Motor neuron (in vitro differentiated cells): Measurements from ENCODE around the gene GART. TPM values are rescaled to one million over a fixed set of nuclear protein-coding genes. Genes with fewer than 3 reads are reported as not detected.

Source experiments
- ATAC-seq, 8 experiments: fragments of 200-7000 bp; cut with Tn5 transposase; replicated peaks in 6 of 8; 2 replicates each; pipeline ENCODE4 v1.8.0; 2021; ENCODE audit warnings: mild to moderate bottlenecking in 8 of 8, moderate library complexity in 8 of 8
- H3K27ac ChIP-seq, 2 donors: fragments of 250-450 bp; sonication (Bioruptor Pico); 2 replicates each; pipeline ENCODE4 v1.9.0; 2021; ENCODE audit warnings: antibody characterized with exemption in 2 of 2, mild to moderate bottlenecking in 2 of 2, moderate library complexity in 1 of 2
- H3K4me1 ChIP-seq, 2 donors: fragments of 250-450 bp; sonication (Bioruptor Pico); replicated peaks in 1 of 2; 2 replicates each; pipeline ENCODE4 v1.6.1; 2021; ENCODE audit warnings: antibody characterized with exemption in 2 of 2, mild to moderate bottlenecking in 2 of 2, moderate library complexity in 1 of 2
- H3K4me3 ChIP-seq, 5 donors: fragments of 250-450 bp; sonication (Bioruptor Pico); 2 replicates each; pipeline ENCODE4 v1.9.0; 2021; ENCODE audit warnings: antibody characterized with exemption in 5 of 5, mild to moderate bottlenecking in 5 of 5, moderate library complexity in 4 of 5
- WGBS, 10 experiments: fragments of 450-650 bp; shearing (Covaris generic); methylation state at CpG; one replicate each; pipeline ENCODE4 v1.0.0; 2022; 5-methylcytosine and 5-hydroxymethylcytosine counted together
- in situ Hi-C, 9 experiments: fragments of 400-800 bp; cut with MboI; loops; one replicate each; pipeline ENCODE4 v1.15.0; 2021; ENCODE audit warnings: low sequenced_read_pairs in 9 of 9, low pct_unique_long_range_greater_than_20kb in 2 of 9; ENCODE audit not compliant: unreplicated experiment in 9 of 9
- total RNA-seq, 8 experiments: library from RNA; unstranded; fragments of 300-600 nt; gene quantifications; 2 replicates each; pipeline versions ENCODE4 v1.2.3 to v1.2.4, GENCODE V29; 2022

The GART gene
- total RNA-seq, 8 experiments from 2014 or later, result 61.0 to 202 (median 83.0) TPM

- WGBS, 10 experiments, result 85 to 100% (median 100%) methylated on average over 1 to 2 of the region's 2 CpGs; no CpG with 5 or more reads in 1 of the 10 experiments
- Histone ChIP-seq H3K4me3 (no peak overlapping the region), H3K4me1 (no peaks in the 10 kb centered on the region), H3K27ac (no peak overlapping the region)
- in situ Hi-C loops, result no loop called here
- no peak for ATAC-seq
These were observed 24.6 kb upstream of the GART start for GRCh38 chr21:33566514-33566913.

GRCh38 chr21:33562389-33562788, 20.5 kb upstream of the GART start:
- in situ Hi-C loops, result no loop called here
- no peak overlapping the region for H3K27ac ChIP-seq
- no peak overlapping the region for H3K4me3 ChIP-seq
- ATAC-seq, result no peak
- H3K4me1 ChIP-seq, result no peaks in the 10 kb centered on the region
- 79 to 100% (median 90%) methylated on average over 1 to 2 of the region's 2 CpGs; no CpG with 5 or more reads in 3 of the 10 experiments for WGBS, 10 experiments

DNA sequence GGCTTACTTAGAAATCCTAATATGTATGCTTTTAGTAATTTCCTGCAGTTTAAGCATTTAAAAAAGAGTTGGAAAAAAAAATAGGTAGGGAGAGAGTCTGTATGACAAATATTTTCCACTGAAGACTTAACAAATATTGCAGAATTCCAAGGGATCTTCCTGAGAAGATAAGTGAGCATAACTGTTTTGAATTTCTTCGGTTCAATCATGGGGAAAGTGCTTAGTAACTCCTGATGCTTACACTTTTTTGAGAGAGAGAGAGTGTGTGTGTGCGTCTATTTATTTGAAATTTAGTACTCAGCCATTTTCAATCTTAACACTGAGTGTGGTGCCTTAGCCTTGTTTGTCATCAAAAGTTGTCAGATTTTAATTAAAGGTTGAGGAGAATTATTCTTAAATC, 19.5 kb upstream of the GART start:
- in situ Hi-C loops, result no loop called here
- no peak overlapping the region for H3K4me3 ChIP-seq

DNA sequence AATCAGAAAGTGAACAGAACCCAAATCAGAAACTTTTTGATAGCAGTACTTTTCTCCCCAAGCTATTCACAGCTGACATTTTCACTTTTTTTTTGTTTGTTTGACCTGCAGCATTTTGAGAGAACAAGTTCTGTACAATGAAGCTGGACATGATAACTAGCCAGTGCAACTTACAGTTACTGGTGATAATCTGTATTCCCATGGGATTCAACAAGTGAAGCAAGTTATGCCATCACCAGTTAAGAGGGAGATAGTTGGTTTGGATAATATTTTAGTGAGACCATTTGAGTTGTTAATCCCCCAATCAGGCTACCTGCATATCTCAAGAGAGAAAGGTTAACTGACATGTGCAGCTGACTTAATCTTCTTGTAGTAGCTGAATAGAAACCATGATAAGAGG, 19.0 kb upstream of the GART start:
- in situ Hi-C loops, result no loop called here
- Histone ChIP-seq H3K4me3 (no peak overlapping the region), H3K4me1 (peaks cover 0 to 4% of the 10 kb centered on the region in 2 donors), H3K27ac (no peak overlapping the region)
- no peak for ATAC-seq

More for the DNA sequence above, 19.5 kb upstream of the GART start:
- 65 to 100% (median 100%) methylated on average over 1 to 2 of the region's 2 CpGs for WGBS, 10 experiments
- Histone ChIP-seq H3K4me1 (peaks cover 0 to under 1% of the 10 kb centered on the region in 2 donors), H3K27ac (no peak overlapping the region)
- ATAC-seq, result no peak

GRCh38 chr21:33559813-33560212, 17.9 kb upstream of the GART start:
- Histone ChIP-seq H3K4me3 (no peak overlapping the region), H3K4me1 (peaks cover 0 to 4% of the 10 kb centered on the region in 2 donors), H3K27ac (no peak overlapping the region)
- ATAC-seq, result no peak
- in situ Hi-C loops, result no loop called here
- 85 to 100% (median 95%) methylated on average over 1 to 10 of the region's 10 CpGs; no CpG with 5 or more reads in 1 of the 10 experiments for WGBS, 10 experiments

DNA sequence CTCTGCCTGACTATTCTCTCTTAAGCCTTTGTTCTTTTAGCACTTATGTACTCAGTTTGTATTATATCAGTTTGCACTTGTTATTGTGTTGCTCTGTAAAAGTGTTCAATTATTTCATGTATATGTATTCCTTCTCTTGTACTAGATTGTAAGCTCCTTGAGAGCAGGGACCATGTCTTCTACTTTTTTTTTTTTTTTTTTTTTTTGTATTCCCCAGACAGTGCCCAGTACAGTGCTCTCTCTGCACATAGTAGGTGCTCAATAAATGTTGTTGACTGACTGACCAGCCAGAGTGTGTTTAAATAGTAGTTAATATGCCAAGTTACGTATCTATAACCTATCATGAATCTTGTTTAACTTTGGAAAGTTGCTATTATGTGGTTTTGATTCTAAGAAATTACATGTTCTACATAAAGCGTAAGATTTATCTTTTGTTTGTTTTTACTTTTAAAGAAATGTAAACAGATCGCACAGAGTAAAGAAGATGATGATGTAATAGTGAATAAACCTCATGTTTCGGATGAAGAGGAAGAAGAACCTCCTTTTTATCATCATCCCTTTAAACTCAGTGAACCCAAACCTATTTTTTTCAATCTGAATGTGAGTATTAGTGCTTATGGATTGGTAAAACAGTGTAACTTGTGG, 17.0 kb upstream of the GART start:
- Histone ChIP-seq H3K4me1 (peaks cover 0 to 4% of the 10 kb centered on the region in 2 donors), H3K27ac (no peak overlapping the region), H3K4me3 (no peak overlapping the region)
- WGBS, 10 experiments, result 87 to 100% (median 96%) methylated on average over 2 to 4 of the region's 4 CpGs
- ATAC-seq, result no peak
- in situ Hi-C loops, result no loop called here

GRCh38 chr21:33557447-33557846, 15.5 kb upstream of the GART start:
- in situ Hi-C loops, result no loop called here

GRCh38 chr21:33554982-33555344, 13.0 kb upstream of the GART start:
- 85 to 100% (median 98%) methylated on average over 2 to 16 of the region's 32 CpGs; no CpG with 5 or more reads in 4 of the 10 experiments for WGBS, 10 experiments

More at GRCh38 chr21:33557447-33557846, 15.5 kb upstream of the GART start:
- Histone ChIP-seq H3K4me3 (no peak overlapping the region), H3K4me1 (peaks cover 0 to 4% of the 10 kb centered on the region in 2 donors), H3K27ac (no peak overlapping the region)
- ATAC-seq, result no peak
- 73 to 100% (median 96%) methylated on average over 4 to 18 of the region's 19 CpGs; no CpG with 5 or more reads in 2 of the 10 experiments for WGBS, 10 experiments

DNA sequence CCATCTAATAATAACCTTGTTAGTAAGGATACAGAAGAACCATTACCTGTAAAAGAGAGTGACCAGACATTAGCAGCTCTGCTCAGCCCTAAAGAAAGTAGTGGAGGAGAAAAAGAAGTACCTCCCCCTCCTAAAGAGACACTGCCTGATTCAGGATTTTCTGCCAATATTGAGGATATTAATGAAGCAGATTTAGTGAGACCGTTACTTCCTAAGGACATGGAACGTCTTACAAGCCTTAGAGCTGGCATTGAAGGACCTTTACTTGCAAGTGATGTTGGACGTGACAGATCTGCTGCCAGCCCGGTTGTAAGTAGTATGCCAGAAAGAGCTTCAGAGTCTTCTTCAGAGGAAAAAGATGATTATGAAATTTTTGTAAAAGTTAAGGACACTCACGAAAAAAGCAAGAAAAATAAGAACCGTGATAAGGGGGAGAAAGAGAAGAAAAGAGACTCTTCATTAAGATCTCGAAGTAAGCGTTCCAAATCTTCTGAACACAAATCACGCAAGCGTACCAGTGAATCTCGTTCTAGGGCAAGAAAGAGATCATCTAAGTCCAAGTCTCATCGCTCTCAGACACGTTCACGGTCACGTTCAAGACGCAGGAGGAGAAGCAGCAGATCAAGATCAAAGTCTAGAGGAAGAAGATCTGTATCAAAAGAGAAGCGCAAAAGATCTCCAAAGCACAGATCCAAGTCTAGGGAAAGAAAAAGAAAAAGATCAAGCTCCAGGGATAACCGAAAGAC, 12.5 kb upstream of the GART start:
- H3K4me1 ChIP-seq, result peaks cover 0 to 4% of the 10 kb centered on the region in 2 donors
- 87 to 100% (median 96%) methylated on average over 4 to 18 of the region's 18 CpGs for WGBS, 10 experiments
- in situ Hi-C loops, result no loop called here
- H3K4me3 ChIP-seq, result no peak overlapping the region
- no peak overlapping the region for H3K27ac ChIP-seq
- ATAC-seq, result no peak

More at GRCh38 chr21:33554982-33555344, 13.0 kb upstream of the GART start:
- no peak overlapping the region for H3K4me3 ChIP-seq
- in situ Hi-C loops, result no loop called here
- H3K4me1 ChIP-seq, result peaks cover 0 to 4% of the 10 kb centered on the region in 2 donors
- ATAC-seq, result no peak
- H3K27ac ChIP-seq, result no peak overlapping the region

DNA sequence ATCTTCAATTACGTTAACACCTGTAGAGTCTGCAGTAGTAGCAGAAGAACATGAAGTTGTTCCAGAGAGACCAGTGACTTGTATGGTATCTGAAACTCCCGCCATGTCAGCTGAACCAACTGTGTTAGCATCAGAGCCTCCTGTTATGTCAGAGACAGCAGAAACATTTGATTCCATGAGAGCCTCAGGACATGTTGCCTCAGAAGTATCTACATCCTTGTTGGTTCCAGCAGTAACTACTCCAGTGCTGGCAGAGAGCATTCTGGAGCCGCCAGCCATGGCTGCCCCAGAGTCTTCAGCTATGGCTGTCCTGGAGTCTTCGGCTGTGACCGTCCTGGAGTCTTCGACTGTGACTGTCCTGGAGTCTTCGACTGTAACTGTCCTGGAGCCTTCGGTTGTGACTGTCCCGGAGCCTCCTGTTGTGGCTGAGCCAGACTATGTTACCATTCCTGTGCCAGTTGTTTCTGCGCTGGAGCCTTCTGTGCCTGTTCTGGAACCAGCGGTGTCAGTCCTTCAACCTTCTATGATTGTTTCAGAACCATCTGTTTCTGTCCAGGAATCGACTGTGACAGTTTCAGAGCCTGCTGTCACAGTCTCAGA, 11.2 kb upstream of the GART start:
- in situ Hi-C loops, result no loop called here
- ATAC-seq, result peak in 1 of 8 experiments; percentile 12
- peaks cover 0 to 4% of the 10 kb centered on the region in 2 donors for H3K4me1 ChIP-seq
- WGBS, 10 experiments, result 88 to 100% (median 99%) methylated on average over 2 to 6 of the region's 12 CpGs; no CpG with 5 or more reads in 4 of the 10 experiments
- H3K4me3 ChIP-seq, result no peak overlapping the region
- H3K27ac ChIP-seq, result no peak overlapping the region

DNA sequence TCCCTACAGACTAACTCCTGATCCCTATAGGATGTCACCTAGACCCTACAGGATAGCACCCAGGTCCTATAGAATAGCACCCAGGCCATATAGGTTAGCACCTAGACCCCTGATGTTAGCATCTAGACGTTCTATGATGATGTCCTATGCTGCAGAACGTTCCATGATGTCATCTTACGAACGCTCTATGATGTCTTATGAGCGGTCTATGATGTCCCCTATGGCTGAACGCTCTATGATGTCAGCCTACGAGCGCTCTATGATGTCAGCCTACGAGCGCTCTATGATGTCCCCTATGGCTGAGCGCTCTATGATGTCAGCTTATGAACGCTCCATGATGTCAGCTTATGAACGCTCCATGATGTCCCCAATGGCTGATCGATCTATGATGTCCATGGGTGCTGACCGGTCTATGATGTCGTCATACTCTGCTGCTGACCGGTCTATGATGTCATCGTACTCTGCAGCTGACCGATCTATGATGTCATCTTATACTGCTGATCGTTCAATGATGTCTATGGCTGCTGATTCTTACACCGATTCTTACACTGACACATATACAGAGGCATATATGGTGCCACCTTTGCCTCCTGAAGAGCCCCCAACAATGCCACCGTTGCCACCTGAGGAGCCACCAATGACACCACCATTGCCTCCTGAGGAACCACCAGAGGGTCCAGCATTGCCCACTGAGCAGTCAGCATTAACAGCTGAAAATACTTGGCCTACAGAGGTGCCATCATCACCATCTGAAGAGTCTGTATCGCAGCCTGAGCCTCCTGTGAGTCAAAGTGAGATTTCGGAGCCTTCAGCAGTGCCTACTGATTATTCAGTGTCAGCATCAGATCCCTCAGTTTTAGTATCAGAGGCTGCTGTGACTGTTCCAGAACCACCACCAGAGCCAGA, 10.4 kb upstream of the GART start:
- 95 to 100% (median 100%) methylated on average over 1 to 19 of the region's 24 CpGs; no CpG with 5 or more reads in 1 of the 10 experiments for WGBS, 10 experiments
- ATAC-seq, result peak in 7 of 8 experiments; percentile 9 to 57 (median 46)
- Histone ChIP-seq H3K4me3 (no peak overlapping the region), H3K4me1 (peaks cover 0 to 4% of the 10 kb centered on the region in 2 donors), H3K27ac (no peak overlapping the region)
- in situ Hi-C loops, result no loop called here

- Histone ChIP-seq H3K4me3 (no peak overlapping the region), H3K27ac (no peak overlapping the region), H3K4me1 (peaks cover 0 to 4% of the 10 kb centered on the region in 2 donors)
- ATAC-seq, result no peak
- in situ Hi-C loops, result no loop called here
- WGBS, 10 experiments, result 100% methylated on average over 2 of the region's 2 CpGs; no CpG with 5 or more reads in 9 of the 10 experiments
These were observed 9.7 kb upstream of the GART start for GRCh38 chr21:33551664-33552063.
